Thyroid gland (tissue), 4 donors: ENCODE results near the gene ABHD15.

Experiments used
- CTCF ChIP-seq, 6 experiments: fragments of 200-600 bp in 3 of 6; fragments of 450-650 bp in 3 of 6; sonication (generic) in 3 of 6; IDR thresholded peaks; one replicate each; pipeline ENCODE4 v1.5.1; 2016 to 2019; ENCODE audit warnings: antibody characterized with exemption in 6 of 6, mild to moderate bottlenecking in 2 of 6, inconsistent platforms in 1 of 6, moderate library complexity in 1 of 6
- POLR2A ChIP-seq, 2 donors: fragments of 450-650 bp; IDR thresholded peaks; one replicate each; pipeline ENCODE4 v1.6.1; 2017; ENCODE audit warnings: antibody characterized with exemption in 2 of 2, mild to moderate bottlenecking in 2 of 2, moderate library complexity in 1 of 2

DNA sequence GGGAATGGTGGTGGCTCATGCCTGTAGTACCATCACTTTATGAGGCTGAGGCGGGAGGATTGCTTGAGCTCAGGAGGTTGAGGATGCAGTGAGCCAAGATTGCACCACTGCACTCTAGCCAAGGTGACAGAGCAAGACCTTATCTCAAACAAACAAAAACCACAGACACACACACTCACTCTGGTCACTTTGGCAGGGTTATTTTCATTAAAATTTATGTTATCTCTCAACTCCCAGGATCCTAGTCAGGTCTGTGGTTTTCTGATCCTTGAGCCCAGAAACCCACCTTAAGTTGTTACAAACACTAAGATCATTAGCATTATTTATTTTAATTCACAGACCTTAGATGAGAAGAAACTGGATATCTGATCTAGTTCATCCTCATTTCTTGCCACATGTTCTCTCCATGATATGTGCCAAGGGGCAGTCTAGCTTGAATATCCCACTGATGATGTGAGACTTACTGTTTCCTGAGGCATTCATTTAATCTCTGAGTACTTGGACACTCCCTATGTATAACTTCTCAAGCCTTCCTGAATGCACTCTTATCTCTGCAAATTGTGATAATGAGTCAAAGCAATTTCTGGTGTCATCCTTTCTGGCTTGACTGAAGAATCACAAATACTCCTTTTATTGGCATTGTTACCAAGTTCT lies 9.6 kb downstream of the ABHD15 start:
- no peak for TF ChIP-seq POLR2A (IDR thresholded peaks at IDR 0.05)
- no peak for TF ChIP-seq CTCF (IDR thresholded peaks at IDR 0.05)
